UCSD-AML1 (cell line): ENCODE results near the gene CTXND2.
"Not testable (repeated sequence)": the region's sequence is repeated elsewhere in the genome, so short reads cannot be mapped to it uniquely, and the experiment has no call there.

Experiments
- DNase-seq: peaks from one replicate; lab custom pipeline; 2025; ENCODE audit not compliant: unreplicated experiment; lab: John Stamatoyannopoulos, UW

CTXND2 gene

GRCh38 chr1:150888727-150889126, 1.8 kb downstream of the CTXND2 start:
- no peak for DNase-seq

DNA sequence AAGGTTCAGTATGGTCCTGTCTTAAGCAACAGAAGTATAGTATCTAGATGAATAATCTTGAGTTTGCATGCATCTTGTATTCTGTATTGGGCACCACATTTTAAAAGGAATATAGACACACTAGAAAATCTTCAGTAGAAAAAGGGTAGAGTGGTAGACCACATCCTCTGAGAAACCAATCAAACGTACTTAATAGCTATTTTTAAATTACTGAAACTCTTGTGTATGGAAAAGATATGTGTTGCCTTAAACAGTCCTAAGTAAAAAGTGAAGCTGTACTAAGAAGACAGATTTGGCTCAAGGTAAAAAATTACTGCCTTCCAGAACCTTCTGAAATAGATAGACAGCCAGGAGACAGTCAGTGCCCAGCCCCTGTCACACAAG, 3.1 kb downstream of the CTXND2 start:
- no peak for DNase-seq

DNA sequence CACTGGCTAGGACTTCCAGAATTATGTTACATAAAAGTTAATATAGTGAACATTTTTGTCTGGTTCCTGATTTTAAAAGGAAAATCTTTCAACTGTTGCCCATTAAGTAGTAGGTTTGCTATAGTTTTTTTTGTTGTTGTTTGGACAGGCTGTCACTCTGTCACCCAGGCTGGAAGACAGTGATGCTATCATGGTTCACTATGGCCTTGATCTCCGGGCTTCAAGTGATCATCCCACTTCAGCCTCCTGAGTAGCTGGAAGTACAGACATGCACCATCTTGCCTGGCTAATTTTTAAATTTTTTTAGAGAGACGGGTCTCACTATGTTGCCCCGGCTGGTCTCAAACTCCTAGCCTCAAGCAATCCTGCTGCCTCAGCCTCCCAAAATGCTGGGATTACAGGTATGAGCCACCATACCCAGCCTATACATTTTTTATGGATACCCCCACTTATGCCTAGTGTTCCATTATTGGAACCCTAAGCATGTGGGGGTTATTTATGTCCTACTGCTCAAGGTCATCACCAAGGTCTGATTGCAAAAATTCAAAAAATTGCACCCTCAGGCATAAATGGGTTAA, 6.5 kb downstream of the CTXND2 start:
- DNase-seq: no peak

GRCh38 chr1:150895618-150896017, 8.7 kb downstream of the CTXND2 start:
- DNase-seq: no peak

GRCh38 chr1:150899795-150900194, 12.9 kb downstream of the CTXND2 start:
- not testable (repeated sequence) for DNase-seq

DNA sequence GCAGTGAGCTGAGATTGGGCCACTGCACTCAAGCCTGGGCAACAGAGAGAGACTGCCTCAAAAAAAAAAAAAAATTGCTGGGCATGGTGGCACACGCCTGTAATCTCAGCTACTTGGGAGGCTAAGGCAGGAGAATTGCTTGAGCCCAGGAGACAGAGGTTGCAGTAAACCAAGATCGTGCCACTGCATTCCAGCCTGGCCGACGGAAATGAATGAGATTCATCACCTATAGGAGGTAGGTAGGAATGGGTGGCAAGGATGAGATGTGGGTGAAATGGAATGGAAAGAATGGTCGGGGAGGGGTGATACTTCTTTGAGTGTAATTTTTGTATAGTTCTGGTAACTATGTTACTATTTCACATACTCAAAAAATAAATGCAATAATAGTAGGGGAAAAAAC, 15.4 kb downstream of the CTXND2 start:
- no peak for DNase-seq

- DNase-seq: no peak
Observed at GRCh38 chr1:150902751-150903150, 15.8 kb downstream of the CTXND2 start.

- DNase-seq: no peak
Observed at GRCh38 chr1:150905301-150905700, 18.4 kb downstream of the CTXND2 start.

DNA sequence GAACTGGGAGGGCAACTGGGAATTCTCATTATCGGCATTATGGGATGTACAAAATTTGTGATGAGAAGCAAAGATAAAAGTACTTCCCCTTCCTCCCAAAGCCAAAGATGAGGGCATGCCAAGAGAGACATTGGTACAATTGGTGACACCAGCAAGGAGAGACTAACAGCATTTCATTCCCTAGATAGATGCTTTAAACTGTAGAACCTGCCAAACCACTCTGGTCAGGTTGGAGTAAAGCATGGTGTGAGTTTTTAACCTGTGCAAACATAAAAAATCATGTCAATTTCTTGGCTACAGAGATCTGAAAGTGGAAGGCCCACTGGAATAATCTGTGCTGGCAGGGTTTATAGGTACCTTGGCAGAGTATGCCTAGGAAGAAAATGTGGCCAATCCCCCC, 19.4 kb downstream of the CTXND2 start:
- DNase-seq: no peak

DNA sequence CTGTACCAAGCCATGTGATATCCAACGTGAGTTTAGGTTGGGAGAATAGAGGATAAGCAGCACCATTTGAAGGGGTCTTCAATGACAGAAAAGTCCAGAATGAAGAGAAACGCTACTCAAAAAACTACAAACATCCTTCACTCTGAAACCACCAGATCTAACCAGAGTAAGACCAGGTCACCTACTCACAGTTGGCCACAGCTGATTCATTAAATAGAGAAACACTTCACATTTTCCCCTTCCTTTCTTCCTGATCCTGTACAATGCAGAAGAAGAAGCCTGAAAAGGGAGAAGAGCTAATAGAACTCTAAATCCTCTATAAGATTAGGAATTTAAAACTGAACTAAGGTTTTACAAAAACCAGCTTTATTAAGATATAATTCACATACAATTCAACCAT, 19.9 kb downstream of the CTXND2 start:
- DNase-seq: no peak

DNA sequence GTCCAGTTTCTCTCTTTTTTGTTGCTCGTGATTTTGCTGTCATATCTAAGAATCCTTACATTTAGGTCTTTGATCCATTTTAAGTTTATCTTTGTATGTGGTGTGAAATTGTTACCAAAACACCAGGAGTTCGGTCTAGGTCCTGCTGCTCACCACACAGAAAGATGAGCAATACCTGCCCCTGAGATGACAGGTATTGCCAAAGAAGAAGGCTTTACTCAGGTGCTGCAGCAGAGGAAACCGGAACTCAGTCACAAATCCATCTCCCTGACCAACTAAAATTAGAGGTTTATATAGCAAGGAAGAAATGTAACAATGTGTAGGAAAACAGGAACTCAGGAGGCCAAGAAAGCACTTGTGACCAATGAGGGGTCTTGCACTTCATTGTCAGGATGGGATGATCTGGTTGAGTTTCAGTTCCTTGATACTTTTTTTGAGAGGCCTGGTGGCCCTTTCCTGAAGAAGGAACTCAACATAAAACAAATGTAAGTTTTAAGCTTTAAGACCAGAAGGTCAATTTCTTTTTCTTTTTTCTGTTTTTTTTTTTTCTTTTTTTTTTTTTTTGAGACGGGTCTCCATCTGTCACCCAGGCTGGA, 22.7 kb downstream of the CTXND2 start:
- no peak for DNase-seq

- DNase-seq: no peak
Observed at GRCh38 chr1:150912623-150913022, 25.7 kb downstream of the CTXND2 start.

GRCh38 chr1:150917387-150917786, 30.5 kb downstream of the CTXND2 start:
- no peak for DNase-seq

GRCh38 chr1:150922519-150922975, 35.6 kb downstream of the CTXND2 start:
- peak; percentile 24 for DNase-seq

DNA sequence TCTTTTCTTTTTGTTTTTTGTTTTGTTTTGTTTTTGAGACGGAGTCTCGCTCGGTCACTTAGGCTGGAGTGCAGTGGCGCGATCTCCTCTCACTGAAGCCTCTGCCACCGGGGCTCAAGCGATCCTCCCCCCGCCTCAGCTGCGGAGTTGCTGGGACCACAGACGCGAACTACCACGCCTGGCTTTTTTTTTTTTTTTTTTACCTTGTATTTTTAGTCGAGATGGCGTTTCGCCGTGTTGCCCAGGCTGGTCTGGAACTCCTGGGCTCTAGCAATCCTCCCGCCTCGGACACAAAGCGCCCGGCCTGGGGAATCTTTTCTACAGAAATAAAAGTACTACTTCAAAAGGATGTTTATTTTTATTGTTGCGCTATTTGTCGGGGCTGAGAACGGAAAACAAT, 38.1 kb downstream of the CTXND2 start:
- no peak for DNase-seq

GRCh38 chr1:150926097-150926741, 39.3 kb downstream of the CTXND2 start, which contains the start of gene SETDB1:
TSS of gene SETDB1 (plus strand) at chr1:150926363. CDS start at chr1:150927715, 1,352 bp downstream.
- DNase-seq: peak; percentile 96

- DNase-seq: no peak
Observed at GRCh38 chr1:150927624-150928023, 40.7 kb downstream of the CTXND2 start.

GRCh38 chr1:150928286-150928685, 41.4 kb downstream of the CTXND2 start:
- DNase-seq: no peak

DNA sequence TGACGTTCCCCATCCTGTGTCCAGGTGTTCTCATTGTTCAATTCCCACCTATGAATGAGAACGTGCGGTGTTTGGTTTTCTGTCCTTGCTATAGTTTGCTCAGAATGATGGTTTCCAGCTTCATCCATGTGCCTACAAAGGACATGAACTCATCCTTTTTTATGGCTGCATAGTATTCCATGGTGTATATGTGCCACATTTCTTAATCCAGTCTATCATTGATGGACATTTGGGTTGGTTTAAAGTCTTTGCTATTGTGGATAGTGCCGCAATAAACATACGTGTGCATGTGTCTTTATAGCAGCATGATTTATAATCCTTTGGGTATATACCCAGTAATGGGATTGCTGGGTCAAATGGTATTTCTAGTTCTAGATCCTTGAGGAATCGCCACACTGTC, 41.8 kb downstream of the CTXND2 start:
- not testable (repeated sequence) for DNase-seq

- DNase-seq: no peak
Observed at GRCh38 chr1:150931773-150932172, 44.8 kb downstream of the CTXND2 start.

DNA sequence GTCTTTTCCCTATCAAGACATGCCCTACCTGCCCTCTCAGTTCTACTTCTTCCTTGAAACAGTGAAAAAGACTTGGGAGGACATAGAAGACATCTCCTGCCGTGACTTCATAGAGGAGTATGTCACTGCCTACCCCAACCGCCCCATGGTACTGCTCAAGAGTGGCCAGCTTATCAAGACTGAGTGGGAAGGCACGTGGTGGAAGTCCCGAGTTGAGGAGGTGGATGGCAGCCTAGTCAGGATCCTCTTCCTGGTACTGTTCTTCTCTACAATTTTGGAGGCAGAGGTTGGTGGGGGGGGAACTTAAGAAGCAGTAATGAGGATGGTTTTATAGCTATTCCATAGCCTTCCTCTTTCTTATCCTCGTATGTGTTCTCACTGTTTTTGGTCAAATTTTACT, 57.9 kb downstream of the CTXND2 start:
- no peak for DNase-seq

- no peak for DNase-seq
Observed at GRCh38 chr1:150954708-150955107, 67.8 kb downstream of the CTXND2 start.
